Epithelial cell of proximal tubule (primary cell): ENCODE data around the gene CCL2. TPM values are rescaled to one million over a fixed set of nuclear protein-coding genes. Genes with fewer than 3 reads are reported as not detected.

Experiments
- DNase-seq: peaks from one replicate; pipeline ENCODE4 v3.0.0-alpha.2; 2011; ENCODE audit warnings: low read depth
- H3K4me3 ChIP-seq: 2 replicates; pipeline ENCODE4 v1.5.1; 2011; ENCODE audit warnings: low read depth, mild to moderate bottlenecking, low read length
- CTCF ChIP-seq: conservative IDR thresholded peaks from 2 replicates; pipeline ENCODE4 v1.5.1; 2012; ENCODE audit warnings: low read depth, mild to moderate bottlenecking, low read length
- total RNA-seq: library from RNA; depleted of rRNA; stranded (reverse); fragments of >200 nt; gene quantifications from 2 replicates; pipeline ENCODE4 v1.2.3, GENCODE V29; 2015

Gene CCL2
- total RNA-seq = 4.7 and 35.7 TPM in 2 replicates

GRCh38 chr17:34254651-34255380, at the start of gene CCL2:
Gene CCL2, plus strand, starts transcription at chr17:34255285. Its CDS starts 65 bp downstream, at chr17:34255350.
- H3K4me3 ChIP-seq = peak within 1 kb of the TSS; percentile 46
- no peak for DNase-seq
- TF ChIP-seq CTCF = no peak

- DNase-seq = no peak
- no peak overlapping the region for H3K4me3 ChIP-seq
- no peak for TF ChIP-seq CTCF
Measured at GRCh38 chr17:34205401-34205800, 49.7 kb upstream of the CCL2 start.

- DNase-seq = no peak
- H3K4me3 ChIP-seq = no peak overlapping the region
- no peak for TF ChIP-seq CTCF
Measured at GRCh38 chr17:34206569-34206968, 48.5 kb upstream of the CCL2 start.

- no peak for DNase-seq
- no peak for TF ChIP-seq CTCF
- no peak overlapping the region for H3K4me3 ChIP-seq
Measured at GRCh38 chr17:34207572-34207971, 47.5 kb upstream of the CCL2 start.

- no peak for TF ChIP-seq CTCF
- H3K4me3 ChIP-seq = no peak overlapping the region
- DNase-seq = no peak
Measured at GRCh38 chr17:34218748-34219147, 36.3 kb upstream of the CCL2 start.

- TF ChIP-seq CTCF = no peak
- H3K4me3 ChIP-seq = no peak overlapping the region
- DNase-seq = no peak
Measured at GRCh38 chr17:34219405-34219804, 35.7 kb upstream of the CCL2 start.
